ENCODE results near the gene TBC1D1.

The TBC1D1 gene

DNA sequence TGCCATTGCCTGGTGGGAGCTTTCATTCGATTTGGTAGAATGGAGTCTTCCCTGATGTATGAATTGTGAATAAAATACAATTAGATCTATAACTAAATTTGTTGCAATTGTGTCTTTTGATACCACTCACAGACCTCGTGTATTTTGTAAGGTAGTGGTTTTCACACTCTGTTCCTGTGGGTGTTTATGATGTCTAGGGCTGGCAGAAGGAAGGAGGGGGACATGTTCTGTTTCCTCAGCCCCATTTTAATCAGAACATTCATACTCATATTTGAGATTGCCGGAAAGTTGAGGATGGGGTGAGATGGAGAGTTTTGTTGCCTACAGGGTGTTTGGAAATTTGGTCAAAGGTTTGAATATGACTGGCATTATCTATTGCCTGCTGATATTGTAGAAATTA is 112.2 kb downstream of the TBC1D1 start:
- Histone ChIP-seq H2AK5ac (ENCODE audit: low read depth, low read length) (no peak overlapping the region), H3K36me3 (replicated peaks in 1 of 2; ENCODE audit: control insufficient read depth in 2 of 2, insufficient read depth in 2 of 2, low read length in 2 of 2) (no peaks in the 10 kb centered on the region), H3K4me1 (ENCODE audit: control insufficient read depth in 2 of 2, insufficient read depth in 1 of 2, low read depth in 1 of 2, low read length in 2 of 2) (peaks cover 5 to 17% of the 10 kb centered on the region in 2 donors), H2BK12ac (ENCODE audit: low read length) (no peak overlapping the region), H2AFZ (ENCODE audit: low read length) (no peak overlapping the region), H3K4ac (ENCODE audit: low read length) (no peak overlapping the region), H3K14ac (ENCODE audit: low read length) (no peak overlapping the region), H3K4me2 (ENCODE audit: insufficient read depth, low read length, poor library complexity, severe bottlenecking) (no peak overlapping the region), H4K91ac (ENCODE audit: low read depth, low read length, poor library complexity) (no peak overlapping the region), H3K9ac (ENCODE audit: low read depth, low read length, poor library complexity) (no peak overlapping the region), H3K9me3 (replicated peaks in 1 of 2; ENCODE audit: control insufficient read depth in 2 of 2, insufficient read depth in 1 of 2, low read depth in 1 of 2, low read length in 2 of 2) (no peaks in the 10 kb centered on the region), H2BK5ac (ENCODE audit: low read length) (no peak overlapping the region), H3K27ac (replicated peaks; ENCODE audit: low read length) (no peak overlapping the region), H2BK120ac (ENCODE audit: low read depth, low read length) (no peak overlapping the region), H3K27me3 (ENCODE audit: control insufficient read depth in 3 of 3, insufficient read depth in 3 of 3, low read depth in 1 of 3, low read length in 3 of 3) (no peaks in the 10 kb centered on the region), H4K8ac (ENCODE audit: low read depth, low read length) (no peak overlapping the region), H3K4me3 (ENCODE audit: low read length in 2 of 2) (no peak overlapping the region), H3K79me1 (ENCODE audit: low read depth, low read length) (peaks cover 6% of the 10 kb centered on the region), H3K23ac (ENCODE audit: low read depth, low read length, poor library complexity) (no peak overlapping the region), H2BK15ac (ENCODE audit: low read length) (no peak overlapping the region), H3K18ac (ENCODE audit: low read length) (no peak overlapping the region)
- no CpG with 5 or more reads among the region's 3 CpGs for WGBS, 2 donors (ENCODE audit: extremely low coverage in 2 of 2, insufficient read length in 2 of 2, insufficient replicate concordance in 1 of 2)
- DNase-seq (ENCODE audit: low spot score), result no peak

DNA sequence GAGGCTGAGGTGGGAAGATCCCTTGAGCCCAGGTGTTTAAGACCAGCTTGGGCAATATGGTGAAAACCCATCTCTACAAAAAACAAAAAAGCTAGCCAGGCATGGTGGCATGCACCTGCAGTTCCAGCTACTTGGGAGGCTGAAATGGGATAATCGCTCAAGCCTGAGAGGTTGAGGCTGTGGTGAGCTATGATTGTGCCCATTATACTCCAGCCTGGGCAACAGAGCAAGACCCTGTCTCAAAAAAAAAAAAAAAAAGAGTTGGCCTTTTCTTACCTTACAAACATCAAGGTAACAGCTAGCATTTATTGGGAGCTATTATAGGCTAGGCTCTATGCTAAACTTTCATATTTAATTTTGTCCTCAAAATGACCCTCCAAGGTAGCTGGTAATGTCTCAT is 112.7 kb downstream of the TBC1D1 start:
- Histone ChIP-seq H3K23ac (ENCODE audit: low read depth, low read length, poor library complexity) (no peak overlapping the region), H2BK12ac (ENCODE audit: low read length) (no peak overlapping the region), H4K8ac (ENCODE audit: low read depth, low read length) (no peak overlapping the region), H2BK120ac (ENCODE audit: low read depth, low read length) (no peak overlapping the region), H3K9me3 (replicated peaks in 1 of 2; ENCODE audit: control insufficient read depth in 2 of 2, insufficient read depth in 1 of 2, low read depth in 1 of 2, low read length in 2 of 2) (no peaks in the 10 kb centered on the region), H2AFZ (ENCODE audit: low read length) (no peak overlapping the region), H2BK5ac (ENCODE audit: low read length) (no peak overlapping the region), H3K4ac (ENCODE audit: low read length) (no peak overlapping the region), H2BK15ac (ENCODE audit: low read length) (no peak overlapping the region), H4K91ac (ENCODE audit: low read depth, low read length, poor library complexity) (no peak overlapping the region), H3K4me2 (ENCODE audit: insufficient read depth, low read length, poor library complexity, severe bottlenecking) (no peak overlapping the region), H3K9ac (ENCODE audit: low read depth, low read length, poor library complexity) (no peak overlapping the region), H3K4me3 (ENCODE audit: low read length in 2 of 2) (no peak overlapping the region), H3K4me1 (ENCODE audit: control insufficient read depth in 2 of 2, insufficient read depth in 1 of 2, low read depth in 1 of 2, low read length in 2 of 2) (peaks cover 5 to 16% of the 10 kb centered on the region in 2 donors), H3K27ac (replicated peaks; ENCODE audit: low read length) (no peak overlapping the region), H3K27me3 (ENCODE audit: control insufficient read depth in 3 of 3, insufficient read depth in 3 of 3, low read depth in 1 of 3, low read length in 3 of 3) (no peaks in the 10 kb centered on the region), H3K14ac (ENCODE audit: low read length) (no peak overlapping the region), H3K18ac (ENCODE audit: low read length) (no peak overlapping the region), H3K79me1 (ENCODE audit: low read depth, low read length) (peaks cover 6% of the 10 kb centered on the region), H3K36me3 (replicated peaks in 1 of 2; ENCODE audit: control insufficient read depth in 2 of 2, insufficient read depth in 2 of 2, low read length in 2 of 2) (no peaks in the 10 kb centered on the region), H2AK5ac (ENCODE audit: low read depth, low read length) (no peak overlapping the region)
- WGBS, 2 donors (ENCODE audit: extremely low coverage in 2 of 2, insufficient read length in 2 of 2, insufficient replicate concordance in 1 of 2), result no CpG with 5 or more reads among the region's 1 CpG
- no peak for DNase-seq (ENCODE audit: low spot score)

DNA sequence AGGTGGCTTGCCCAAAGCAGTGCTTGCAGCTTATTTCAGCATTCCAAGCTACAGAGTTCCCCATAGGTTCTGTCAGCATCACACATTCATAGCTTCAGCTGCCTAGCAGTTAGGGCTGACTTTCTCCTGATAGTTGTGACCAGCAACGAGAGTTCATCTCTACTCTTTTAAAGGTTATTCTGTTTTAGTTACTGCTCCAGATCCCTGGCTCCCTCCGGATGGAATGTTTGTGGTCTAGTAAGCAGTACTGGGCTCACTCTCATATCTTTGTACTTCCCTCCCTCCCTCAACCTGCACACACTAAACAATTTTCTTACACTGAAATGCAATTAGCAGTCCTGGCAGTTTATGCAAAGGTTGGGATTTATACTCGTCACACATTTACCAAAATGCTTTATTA is 113.2 kb downstream of the TBC1D1 start:
- Histone ChIP-seq H3K23ac (ENCODE audit: low read depth, low read length, poor library complexity) (no peak overlapping the region), H3K27ac (replicated peaks; ENCODE audit: low read length) (no peak overlapping the region), H2AK5ac (ENCODE audit: low read depth, low read length) (no peak overlapping the region), H3K14ac (ENCODE audit: low read length) (no peak overlapping the region), H3K9ac (ENCODE audit: low read depth, low read length, poor library complexity) (no peak overlapping the region), H2BK15ac (ENCODE audit: low read length) (no peak overlapping the region), H3K9me3 (replicated peaks in 1 of 2; ENCODE audit: control insufficient read depth in 2 of 2, insufficient read depth in 1 of 2, low read depth in 1 of 2, low read length in 2 of 2) (no peaks in the 10 kb centered on the region), H2AFZ (ENCODE audit: low read length) (no peak overlapping the region), H2BK12ac (ENCODE audit: low read length) (no peak overlapping the region), H4K91ac (ENCODE audit: low read depth, low read length, poor library complexity) (no peak overlapping the region), H3K27me3 (ENCODE audit: control insufficient read depth in 3 of 3, insufficient read depth in 3 of 3, low read depth in 1 of 3, low read length in 3 of 3) (no peaks in the 10 kb centered on the region), H3K4me2 (ENCODE audit: insufficient read depth, low read length, poor library complexity, severe bottlenecking) (no peak overlapping the region), H3K79me1 (ENCODE audit: low read depth, low read length) (peaks cover 6% of the 10 kb centered on the region), H3K4ac (ENCODE audit: low read length) (no peak overlapping the region), H2BK5ac (ENCODE audit: low read length) (no peak overlapping the region), H2BK120ac (ENCODE audit: low read depth, low read length) (no peak overlapping the region), H3K18ac (ENCODE audit: low read length) (no peak overlapping the region), H3K4me1 (ENCODE audit: control insufficient read depth in 2 of 2, insufficient read depth in 1 of 2, low read depth in 1 of 2, low read length in 2 of 2) (peaks cover 5 to 16% of the 10 kb centered on the region in 2 donors), H4K8ac (ENCODE audit: low read depth, low read length) (no peak overlapping the region), H3K36me3 (replicated peaks in 1 of 2; ENCODE audit: control insufficient read depth in 2 of 2, insufficient read depth in 2 of 2, low read length in 2 of 2) (no peaks in the 10 kb centered on the region), H3K4me3 (ENCODE audit: low read length in 2 of 2) (no peak overlapping the region)
- DNase-seq (ENCODE audit: low spot score), result no peak
- no CpG with 5 or more reads among the region's 3 CpGs for WGBS, 2 donors (ENCODE audit: extremely low coverage in 2 of 2, insufficient read length in 2 of 2, insufficient replicate concordance in 1 of 2)

DNA sequence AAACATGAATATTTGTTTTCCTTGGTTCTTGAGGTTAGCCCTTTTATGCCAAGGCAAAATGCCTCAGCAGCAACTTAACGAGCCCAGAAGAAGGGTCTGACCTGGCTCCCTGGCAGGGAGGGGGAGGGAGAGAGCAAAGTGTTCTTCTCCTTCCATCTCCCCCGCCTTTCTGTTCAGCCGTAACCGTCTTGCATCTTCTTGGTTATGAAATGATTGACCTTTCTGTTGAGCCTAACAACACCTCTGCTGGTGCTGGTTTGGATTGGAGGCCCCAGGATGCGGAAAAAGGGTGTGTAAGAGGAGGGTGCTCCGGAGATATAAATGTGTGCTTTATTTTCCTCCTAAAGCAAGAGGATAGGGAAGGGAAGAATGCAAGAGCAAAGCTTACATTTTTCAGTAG is 114.0 kb downstream of the TBC1D1 start:
- Histone ChIP-seq H3K79me1 (ENCODE audit: low read depth, low read length) (peaks cover 3% of the 10 kb centered on the region), H4K91ac (ENCODE audit: low read depth, low read length, poor library complexity) (no peak overlapping the region), H4K8ac (ENCODE audit: low read depth, low read length) (no peak overlapping the region), H3K4ac (ENCODE audit: low read length) (no peak overlapping the region), H2AFZ (ENCODE audit: low read length) (no peak overlapping the region), H3K27me3 (ENCODE audit: control insufficient read depth in 3 of 3, insufficient read depth in 3 of 3, low read depth in 1 of 3, low read length in 3 of 3) (no peaks in the 10 kb centered on the region), H2BK15ac (ENCODE audit: low read length) (no peak overlapping the region), H3K9me3 (replicated peaks in 1 of 2; ENCODE audit: control insufficient read depth in 2 of 2, insufficient read depth in 1 of 2, low read depth in 1 of 2, low read length in 2 of 2) (no peaks in the 10 kb centered on the region), H3K9ac (ENCODE audit: low read depth, low read length, poor library complexity) (no peak overlapping the region), H3K27ac (replicated peaks; ENCODE audit: low read length) (no peak overlapping the region), H2AK5ac (ENCODE audit: low read depth, low read length) (no peak overlapping the region), H2BK5ac (ENCODE audit: low read length) (no peak overlapping the region), H3K4me1 (ENCODE audit: control insufficient read depth in 2 of 2, insufficient read depth in 1 of 2, low read depth in 1 of 2, low read length in 2 of 2) (peaks cover 5 to 16% of the 10 kb centered on the region in 2 donors), H2BK12ac (ENCODE audit: low read length) (no peak overlapping the region), H3K4me3 (ENCODE audit: low read length in 2 of 2) (no peak overlapping the region), H2BK120ac (ENCODE audit: low read depth, low read length) (no peak overlapping the region), H3K18ac (ENCODE audit: low read length) (no peak overlapping the region), H3K23ac (ENCODE audit: low read depth, low read length, poor library complexity) (no peak overlapping the region), H3K4me2 (ENCODE audit: insufficient read depth, low read length, poor library complexity, severe bottlenecking) (no peak overlapping the region), H3K14ac (ENCODE audit: low read length) (no peak overlapping the region), H3K36me3 (replicated peaks in 1 of 2; ENCODE audit: control insufficient read depth in 2 of 2, insufficient read depth in 2 of 2, low read length in 2 of 2) (no peaks in the 10 kb centered on the region)
- no CpG with 5 or more reads among the region's 6 CpGs for WGBS, 2 donors (ENCODE audit: extremely low coverage in 2 of 2, insufficient read length in 2 of 2, insufficient replicate concordance in 1 of 2)
- DNase-seq (ENCODE audit: low spot score), result no peak

Measured in neuronal stem cell (in vitro differentiated cells).